H9 (cell line): ENCODE results near the gene AGO3. TPM values are rescaled to one million over a fixed set of nuclear protein-coding genes. Genes with fewer than 3 reads are reported as not detected.
A peak's percentile ranks its signal among the peaks of the same experiment; 100 is the strongest.

Experiments
- DNase-seq: peaks from one replicate; pipeline ENCODE4 v3.0.0-alpha.2; 2017
- H2AFZ ChIP-seq: one replicate; pipeline ENCODE4 v1.6.1; 2013; ENCODE audit warnings: mild to moderate bottlenecking, low read length, control low read depth, moderate library complexity
- H2AK5ac ChIP-seq: 2 replicates; pipeline ENCODE4 v1.6.1; 2013; ENCODE audit warnings: low read length, control low read depth, mixed read lengths; ENCODE audit not compliant: insufficient read length
- H2BK120ac ChIP-seq: one replicate; pipeline ENCODE4 v1.6.1; 2013; ENCODE audit warnings: low read depth, mild to moderate bottlenecking, low read length, control low read depth, inconsistent platforms; ENCODE audit not compliant: poor library complexity, severe bottlenecking
- H2BK12ac ChIP-seq: 2 replicates; pipeline ENCODE4 v1.6.1; 2013; ENCODE audit warnings: low read length, control low read depth, mixed read lengths, low read depth; ENCODE audit not compliant: insufficient read length
- H2BK15ac ChIP-seq: 2 replicates; pipeline ENCODE4 v1.6.1; 2013; ENCODE audit warnings: low read depth, low read length, control low read depth
- H2BK20ac ChIP-seq: one replicate; pipeline ENCODE4 v1.6.1; 2013; ENCODE audit warnings: low read depth, mild to moderate bottlenecking, low read length, control low read depth, inconsistent platforms; ENCODE audit not compliant: poor library complexity, severe bottlenecking
- H2BK5ac ChIP-seq: 2 replicates; pipeline ENCODE4 v1.6.1; 2013; ENCODE audit warnings: low read length, control low read depth, mixed read lengths; ENCODE audit not compliant: insufficient read length
- H3K14ac ChIP-seq: 2 replicates; pipeline ENCODE4 v1.6.1; 2013; ENCODE audit warnings: low read length, control low read depth; ENCODE audit not compliant: insufficient read depth
- H3K18ac ChIP-seq: 2 replicates; pipeline ENCODE4 v1.6.1; 2013; ENCODE audit warnings: low read depth, mild to moderate bottlenecking, mixed read lengths, low read length, control low read depth; ENCODE audit not compliant: insufficient read length
- H3K23ac ChIP-seq: 2 replicates; pipeline ENCODE4 v1.6.1; 2013; ENCODE audit warnings: low read length, control low read depth, mixed read lengths, low read depth; ENCODE audit not compliant: insufficient read length
- H3K23me2 ChIP-seq: 2 replicates; pipeline ENCODE4 v1.6.1; 2013; ENCODE audit warnings: low read depth, mild to moderate bottlenecking, mixed read lengths, low read length, control low read depth; ENCODE audit not compliant: insufficient read length, poor library complexity, severe bottlenecking
- H3K27ac ChIP-seq: 2 replicates; pipeline ENCODE4 v1.5.1; 2013; ENCODE audit warnings: low read length, control low read depth, mixed read lengths, low read depth; ENCODE audit not compliant: insufficient read length
- H3K27me3 ChIP-seq: 2 replicates; pipeline ENCODE4 v1.6.1; 2013; ENCODE audit warnings: low read length, control low read depth, inconsistent platforms; ENCODE audit not compliant: insufficient read depth
- H3K4ac ChIP-seq: 2 replicates; pipeline ENCODE4 v1.6.1; 2013; ENCODE audit warnings: low read depth, mild to moderate bottlenecking, control low read depth, inconsistent platforms, low read length, moderate library complexity
- H3K4me1 ChIP-seq: 2 replicates; pipeline ENCODE4 v1.6.1; 2013; ENCODE audit warnings: low read length, control low read depth, inconsistent platforms; ENCODE audit not compliant: insufficient read depth
- H3K4me2 ChIP-seq: 2 replicates; pipeline ENCODE4 v1.6.1; 2013; ENCODE audit warnings: low read length, control low read depth, mixed read lengths; ENCODE audit not compliant: insufficient read length, insufficient read depth
- H3K56ac ChIP-seq: 2 replicates; pipeline ENCODE4 v1.6.1; 2013; ENCODE audit warnings: low read depth, mild to moderate bottlenecking, mixed read lengths, low read length, control low read depth; ENCODE audit not compliant: insufficient read length
- H3K79me1 ChIP-seq: 2 replicates; pipeline ENCODE4 v1.6.1; 2013; ENCODE audit warnings: low read depth, mild to moderate bottlenecking, moderate library complexity, low read length, control low read depth, inconsistent platforms; ENCODE audit not compliant: insufficient read depth, poor library complexity, severe bottlenecking
- H3K79me2 ChIP-seq: 2 replicates; pipeline ENCODE4 v1.6.1; 2013; ENCODE audit warnings: low read length, control low read depth, inconsistent platforms; ENCODE audit not compliant: insufficient read depth
- H3K9ac ChIP-seq: 2 replicates; pipeline ENCODE4 v1.6.1; 2013; ENCODE audit warnings: low read length, control low read depth, mixed read lengths; ENCODE audit not compliant: insufficient read length; ENCODE audit errors: extremely low read depth
- H3K9me3 ChIP-seq: one replicate; pipeline ENCODE4 v1.6.1; 2013; ENCODE audit warnings: low read depth, low read length, inconsistent platforms; ENCODE audit not compliant: control insufficient read depth
- H3T11ph ChIP-seq: one replicate; pipeline ENCODE4 v1.6.1; 2013; ENCODE audit warnings: mild to moderate bottlenecking, low read length, control low read depth, inconsistent platforms
- H4K20me1 ChIP-seq: one replicate; pipeline ENCODE4 v1.6.1; 2013; ENCODE audit not compliant: control insufficient read depth, insufficient read length, insufficient read depth
- H4K5ac ChIP-seq: 2 replicates; pipeline ENCODE4 v1.6.1; 2013; ENCODE audit warnings: low read depth, mild to moderate bottlenecking, mixed read lengths, low read length, control low read depth; ENCODE audit not compliant: insufficient read length
- H4K8ac ChIP-seq: replicated peaks from 2 replicates; pipeline ENCODE4 v1.6.1; 2013; ENCODE audit warnings: low read length, control low read depth, mixed read lengths, low read depth; ENCODE audit not compliant: insufficient read length
- H4K91ac ChIP-seq: 2 replicates; pipeline ENCODE4 v1.6.1; 2013; ENCODE audit warnings: low read depth, mild to moderate bottlenecking, moderate library complexity, mixed read lengths, low read length, control low read depth; ENCODE audit not compliant: insufficient read length
- H3K27ac Mint-ChIP-seq, 3 experiments: 2 replicates in 2 of 3; 3 replicates in 1 of 3; pipeline ENCODE4 v1.8.0; 2020 to 2021; ENCODE audit warnings: mixed read lengths in 3 of 3, mild to moderate bottlenecking in 1 of 3, moderate library complexity in 1 of 3
- H3K27me3 Mint-ChIP-seq: 2 replicates; pipeline ENCODE4 v1.8.0; 2021; ENCODE audit warnings: low read depth, mild to moderate bottlenecking, moderate library complexity, mixed read lengths
- H3K36me3 Mint-ChIP-seq, 3 experiments: 2 replicates in 2 of 3; 3 replicates in 1 of 3; pipeline ENCODE4 v1.8.0; 2020 to 2021; ENCODE audit warnings: low read depth in 3 of 3, mixed read lengths in 3 of 3; ENCODE audit not compliant: insufficient read depth in 1 of 3
- H3K4me1 Mint-ChIP-seq, 2 experiments: 2 replicates each; pipeline ENCODE4 v1.8.0; 2020; ENCODE audit warnings: mixed read lengths in 2 of 2
- H3K4me3 Mint-ChIP-seq, 2 experiments: 2 replicates in 1 of 2; 3 replicates in 1 of 2; pipeline ENCODE4 v1.8.0; 2020 to 2021; ENCODE audit warnings: mild to moderate bottlenecking in 2 of 2, mixed read lengths in 2 of 2, moderate library complexity in 1 of 2
- H3K9me3 Mint-ChIP-seq, 2 experiments: 2 replicates in 1 of 2; 3 replicates in 1 of 2; pipeline ENCODE4 v1.8.0; 2020; ENCODE audit warnings: mild to moderate bottlenecking in 2 of 2, mixed read lengths in 2 of 2, moderate library complexity in 1 of 2
- CTCF ChIP-seq: fragments of 200-600 bp; sonication (generic); conservative IDR thresholded peaks from 3 replicates; pipeline ENCODE4 v1.8.0; 2021; ENCODE audit warnings: antibody characterized with exemption, mild to moderate bottlenecking
- WGBS: extraction: QIAGEN DNeasy Blood & Tissue Kit; methylation state at CpG from one replicate; pipeline ENCODE4 v1.1.7; 2013; ENCODE audit warnings: missing lambda C conversion rate, low lambda C conversion rate, mixed read lengths; ENCODE audit not compliant: insufficient read length; ENCODE audit errors: extremely low coverage; 5-methylcytosine and 5-hydroxymethylcytosine counted together
- total RNA-seq: library from RNA; stranded (reverse); gene quantifications from 2 replicates; pipeline ENCODE4 v1.2.1, GENCODE V29; 2021

The AGO3 gene
- total RNA-seq, 1 experiment from 2014 or later, result 27.0 TPM

GRCh38 chr1:36084497-36085115, 153.7 kb downstream of the AGO3 start:
- no peak for TF ChIP-seq CTCF
- Histone ChIP-seq H3K79me1 (no peaks in the 10 kb centered on the region), H3K23me2 (peaks cover 12% of the 10 kb centered on the region), H2AFZ (no peak overlapping the region), H3K9me3 (no peaks in the 10 kb centered on the region), H2BK20ac (no peak overlapping the region), H3K18ac (peak overlapping the region; percentile 94), H4K91ac (no peak overlapping the region), H4K5ac (no peak overlapping the region), H2AK5ac (no peak overlapping the region), H4K20me1 (no peaks in the 10 kb centered on the region), H2BK5ac (no peak overlapping the region), H3K56ac (no peak overlapping the region), H3K27ac (no peak overlapping the region), H3K23ac (no peak overlapping the region), H2BK12ac (no peak overlapping the region), H3K9ac (no peak overlapping the region), H2BK15ac (no peak overlapping the region), H3K4ac (no peak overlapping the region; the same call in 1 of the 2 replicates), H2BK120ac (peak overlapping the region; percentile 50), H3K14ac (peak overlapping the region; percentile 96; the same call in 1 of the 2 replicates), H3T11ph (no peak overlapping the region), H4K8ac (no peak overlapping the region), H3K4me1 (no peaks in the 10 kb centered on the region), H3K79me2 (peaks cover under 1% of the 10 kb centered on the region; the same call in 1 of the 2 replicates), H3K4me2 (peak overlapping the region; percentile 62), H3K27me3 (no peaks in the 10 kb centered on the region)
- H3K36me3 Mint-ChIP-seq, result peaks cover 0 to 1% (median 0%) of the 10 kb centered on the region in 3 experiments; a peak in 1 of 7 replicates
- H3K27ac Mint-ChIP-seq, result peak overlapping the region in 1 of 3 experiments; percentile 74; a peak in 1 of 7 replicates
- no CpG with 5 or more reads among the region's 19 CpGs for WGBS
- H3K4me3 Mint-ChIP-seq, result peak overlapping the region; percentile 68 to 81
- H3K4me1 Mint-ChIP-seq, result peaks cover 16 to 25% of the 10 kb centered on the region in 2 experiments
- no peak for DNase-seq
- peaks cover 14% of the 10 kb centered on the region for H3K27me3 Mint-ChIP-seq
- H3K9me3 Mint-ChIP-seq, result no peaks in the 10 kb centered on the region
